HG02870 (cell line): Measurements from ENCODE around the gene PLXNA4.

Experiments
- ATAC-seq: cut with Tn5 transposase; IDR thresholded peaks from one replicate; pipeline ENCODE4 v1.9.1; 2021; ENCODE audit warnings: mild to moderate bottlenecking, moderate library complexity; ENCODE audit not compliant: unreplicated experiment

The PLXNA4 gene

DNA sequence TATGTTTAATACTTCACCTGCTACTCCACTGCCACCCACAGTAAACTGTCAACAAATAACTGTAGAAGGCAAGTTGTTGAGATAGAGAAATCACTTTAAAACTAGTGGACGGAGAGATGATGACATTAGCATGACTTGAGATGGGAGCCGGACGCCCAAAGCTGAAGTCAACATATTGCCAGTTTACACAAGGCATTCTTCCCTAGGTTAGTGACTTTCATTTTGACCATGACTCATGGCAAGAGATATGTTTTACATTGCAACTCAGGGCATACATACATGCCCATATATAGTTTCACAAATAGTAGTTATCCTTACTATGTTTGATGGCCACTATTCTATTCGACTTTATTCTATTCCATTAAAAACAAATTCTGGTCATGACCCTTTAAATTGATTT, 296.6 kb downstream of the PLXNA4 start:
- no peak for ATAC-seq

DNA sequence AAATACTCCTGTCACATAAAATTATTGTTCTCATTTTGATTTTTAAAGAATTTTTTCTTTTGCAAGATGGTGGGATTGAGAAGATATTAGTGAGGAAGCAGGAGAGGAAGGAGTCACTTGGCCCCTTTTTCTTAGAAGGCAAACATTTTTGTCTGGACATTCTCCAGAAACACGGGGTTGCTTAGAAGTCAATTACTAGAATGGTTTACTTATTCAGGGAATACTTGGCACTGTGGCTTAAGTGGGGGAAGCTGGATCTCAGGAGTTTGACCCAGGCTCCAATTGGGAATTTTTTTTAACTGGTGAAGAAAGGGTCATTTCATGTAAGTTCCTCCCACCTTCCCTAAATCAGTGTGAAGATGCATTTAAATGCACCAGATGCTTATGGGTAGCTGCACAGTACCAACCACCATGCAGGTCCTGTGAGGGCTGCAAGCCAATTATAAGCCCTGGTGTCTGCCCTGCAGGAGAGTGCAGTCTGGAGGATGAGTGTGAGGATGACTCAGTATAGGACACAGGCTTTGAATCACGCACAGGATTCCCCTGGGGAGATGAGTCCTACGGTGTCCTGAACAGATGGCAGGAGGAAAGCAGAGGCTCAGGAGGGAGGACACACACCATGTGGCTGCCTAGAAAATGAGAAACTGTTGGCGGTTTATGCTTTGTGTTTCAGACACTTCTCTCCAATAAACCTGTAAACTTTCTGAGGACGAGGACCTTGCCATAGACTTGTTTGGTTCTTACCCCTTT, 299.1 kb downstream of the PLXNA4 start:
- no peak for ATAC-seq

DNA sequence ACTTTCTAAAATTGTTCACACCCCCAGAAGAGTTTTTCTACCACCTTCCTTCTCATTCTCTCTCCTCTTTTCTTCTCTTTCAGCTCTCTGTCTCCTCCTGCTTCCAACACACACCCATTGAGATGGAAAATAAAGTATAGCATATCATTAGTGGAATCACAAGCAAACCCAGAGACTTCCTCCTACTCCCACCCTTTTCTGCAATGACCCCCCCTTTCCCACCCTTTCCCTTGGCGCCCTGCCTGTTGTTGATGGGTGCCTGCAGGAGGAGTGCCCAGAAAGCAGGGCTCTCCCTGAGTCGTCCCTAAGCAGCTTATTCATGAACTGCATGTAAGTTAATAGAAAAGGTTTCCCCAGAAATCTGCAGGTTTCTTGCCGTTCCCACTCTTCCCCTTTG, 300.0 kb downstream of the PLXNA4 start:
- no peak for ATAC-seq

DNA sequence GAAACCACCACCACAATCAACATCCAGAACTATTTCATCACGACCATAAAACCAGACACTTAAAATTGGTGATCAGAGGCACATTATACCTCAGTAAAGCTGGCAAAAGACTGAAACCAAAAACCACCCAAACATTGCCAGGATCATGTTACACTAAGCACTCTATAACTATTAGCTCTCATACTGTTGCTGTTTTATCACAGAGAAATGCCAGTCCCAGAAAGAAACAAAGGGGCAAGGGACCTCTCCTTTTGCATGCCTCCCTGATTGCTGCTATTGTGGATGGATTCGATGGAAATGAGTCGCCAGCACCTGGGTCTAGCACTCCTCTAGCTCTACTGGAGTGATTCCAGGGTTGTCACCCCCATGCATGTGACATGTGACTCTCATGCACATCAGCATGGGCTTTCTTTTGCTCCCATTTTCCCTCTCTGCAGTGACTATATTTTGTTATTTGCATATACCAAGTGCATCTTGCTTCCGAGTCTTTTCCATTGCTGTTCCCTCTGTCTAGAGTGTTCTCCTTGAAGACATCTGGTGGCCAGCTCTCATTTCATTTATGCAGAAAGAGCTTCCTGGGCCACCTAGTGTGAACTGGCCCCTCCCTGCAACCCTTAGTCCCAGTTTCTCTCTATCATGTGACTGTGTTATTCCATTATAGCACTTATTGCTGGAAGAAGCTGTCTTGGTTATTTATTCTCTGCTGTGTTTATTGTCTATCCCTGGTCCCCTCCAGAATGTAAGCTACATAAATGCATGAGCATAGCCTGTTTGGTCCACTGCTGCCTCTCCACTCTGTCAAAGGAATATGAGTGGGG, 300.6 kb downstream of the PLXNA4 start:
- ATAC-seq, result no peak

DNA sequence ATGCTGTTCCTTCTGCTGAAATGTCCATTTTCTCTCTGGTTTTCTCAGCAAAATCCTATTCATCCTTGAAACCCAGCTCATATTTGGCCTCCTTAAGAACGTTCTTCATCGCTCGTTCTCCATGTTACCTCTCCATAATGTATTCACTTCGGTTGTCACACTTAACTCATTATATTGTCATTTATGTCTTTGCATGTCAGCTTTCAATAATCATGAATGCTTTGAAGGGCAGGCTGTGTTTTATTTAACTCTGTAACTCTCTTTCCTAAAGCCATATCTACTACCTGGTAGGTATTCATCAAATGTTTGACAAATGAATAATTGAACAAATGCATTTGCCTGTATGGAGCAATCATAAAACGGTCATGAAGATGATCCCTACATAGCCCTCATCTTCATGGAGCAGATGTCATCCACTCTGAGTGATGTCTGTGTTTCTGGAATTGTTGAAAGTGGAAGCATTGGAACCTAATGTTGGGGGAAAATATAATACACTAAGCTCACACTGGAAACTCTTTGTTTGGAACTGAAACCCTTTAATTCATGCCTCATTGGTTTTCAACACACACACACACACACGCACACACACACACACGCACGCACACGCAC, 303.4 kb downstream of the PLXNA4 start:
- no peak for ATAC-seq

DNA sequence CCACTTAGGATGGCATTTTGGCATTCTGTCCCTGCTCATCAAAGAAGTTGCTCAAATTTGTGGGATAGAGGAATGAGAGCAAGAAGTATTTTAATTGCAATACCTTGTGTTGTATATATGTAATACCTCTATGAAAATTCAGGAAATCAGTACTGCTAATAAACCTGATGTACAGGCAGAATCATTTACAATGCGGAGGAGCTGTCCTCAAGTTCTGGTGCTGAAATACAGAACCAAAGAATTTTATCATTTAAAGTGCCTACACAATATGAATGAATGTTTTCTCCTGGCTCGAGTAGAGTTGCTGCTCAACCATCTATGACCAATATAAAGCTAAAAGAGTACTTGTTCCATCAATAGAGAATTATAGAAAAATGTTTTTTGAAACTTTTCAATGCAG, 305.8 kb downstream of the PLXNA4 start:
- no peak for ATAC-seq

DNA sequence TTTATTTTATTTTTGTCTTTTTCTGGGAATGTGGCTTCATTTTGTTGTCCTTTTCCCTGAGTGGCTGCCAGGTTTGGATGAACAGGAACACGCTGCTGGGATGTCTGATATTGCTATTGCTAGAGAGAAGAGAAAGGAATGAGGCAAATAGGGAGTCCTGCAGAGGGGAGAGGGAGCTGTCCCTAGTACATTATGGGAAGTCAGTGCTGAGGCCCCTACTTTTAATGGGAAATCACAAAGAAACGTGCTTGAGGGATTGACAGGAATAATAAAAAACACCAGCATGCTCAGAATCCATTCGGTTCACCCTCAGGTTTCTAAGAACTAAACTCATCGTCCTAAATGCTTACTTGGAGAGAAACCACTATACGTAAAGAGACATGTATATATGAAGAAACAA, 306.6 kb downstream of the PLXNA4 start:
- ATAC-seq, result no peak

DNA sequence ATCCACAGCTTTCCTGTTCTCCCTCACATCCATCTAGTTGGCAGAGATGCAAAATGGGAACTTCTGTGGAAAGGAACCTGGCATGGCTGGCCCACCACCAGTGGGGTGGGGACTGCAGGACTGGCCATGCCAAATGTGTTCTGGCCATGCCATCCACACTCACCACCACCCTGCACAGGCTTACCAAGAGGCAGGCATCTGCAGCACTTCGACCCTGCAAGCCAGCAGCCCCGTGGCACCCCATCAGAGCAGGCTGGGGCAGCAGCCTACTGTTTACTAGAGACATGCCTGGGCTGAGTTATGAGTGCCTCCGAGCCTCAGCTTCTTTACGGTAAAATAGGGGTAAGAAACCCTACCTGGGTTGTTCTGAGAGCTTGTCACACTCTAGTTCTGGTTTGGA, 313.1 kb downstream of the PLXNA4 start:
- ATAC-seq, result no peak

DNA sequence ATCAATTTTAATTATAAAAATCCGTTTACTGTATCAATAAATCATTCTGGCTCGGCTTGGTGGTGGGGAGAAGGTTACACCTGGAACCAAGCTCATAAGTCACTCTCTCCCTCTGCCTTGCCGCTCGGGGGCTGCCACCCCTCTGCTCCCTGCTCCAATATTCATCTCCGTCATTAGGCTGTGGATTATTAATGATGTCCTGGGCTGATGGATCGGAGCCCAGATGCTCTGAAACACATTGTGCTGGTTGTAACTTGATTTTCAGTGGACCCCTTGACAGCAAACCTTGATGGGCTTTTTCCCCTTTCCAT, 314.2 kb downstream of the PLXNA4 start:
- no peak for ATAC-seq

DNA sequence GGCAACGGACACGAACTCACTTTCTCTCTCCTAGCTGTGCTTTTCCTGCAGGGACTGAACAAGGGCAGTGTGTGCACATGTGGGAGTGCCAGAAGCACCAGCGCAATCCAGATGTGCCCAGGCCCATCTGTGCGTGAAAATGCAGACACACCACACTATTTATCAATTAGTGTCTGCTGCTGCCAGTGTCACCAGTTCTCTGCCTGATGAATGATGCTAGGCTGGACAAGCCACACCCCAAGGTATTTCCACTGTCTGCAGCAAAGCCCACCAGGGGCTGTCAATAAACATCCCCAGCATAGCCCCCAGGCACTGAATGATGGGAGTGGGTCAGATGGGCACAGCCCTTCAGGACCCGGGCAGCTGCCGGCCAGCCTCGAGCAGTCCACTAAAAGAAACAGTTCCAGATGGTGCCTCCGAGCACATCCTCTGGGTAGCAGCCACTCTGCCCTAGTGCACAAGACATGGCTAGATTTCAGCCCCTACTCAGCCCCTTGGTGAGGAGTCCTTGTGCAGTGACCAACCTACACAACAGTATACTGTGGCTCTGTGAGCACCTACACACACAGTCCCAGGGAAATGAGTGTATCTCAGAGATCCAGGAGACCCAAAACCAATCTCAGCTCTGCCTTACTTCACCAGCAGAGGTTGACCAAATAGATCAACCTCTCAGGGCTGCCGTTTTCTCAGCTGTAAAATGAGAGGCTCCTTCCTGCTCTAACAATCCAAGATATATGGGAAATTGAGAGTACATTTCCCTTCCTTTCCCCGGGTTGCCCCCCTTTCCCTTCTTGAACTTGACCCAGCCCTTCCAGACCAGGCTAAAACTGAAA, 314.7 kb downstream of the PLXNA4 start:
- ATAC-seq, result no peak

DNA sequence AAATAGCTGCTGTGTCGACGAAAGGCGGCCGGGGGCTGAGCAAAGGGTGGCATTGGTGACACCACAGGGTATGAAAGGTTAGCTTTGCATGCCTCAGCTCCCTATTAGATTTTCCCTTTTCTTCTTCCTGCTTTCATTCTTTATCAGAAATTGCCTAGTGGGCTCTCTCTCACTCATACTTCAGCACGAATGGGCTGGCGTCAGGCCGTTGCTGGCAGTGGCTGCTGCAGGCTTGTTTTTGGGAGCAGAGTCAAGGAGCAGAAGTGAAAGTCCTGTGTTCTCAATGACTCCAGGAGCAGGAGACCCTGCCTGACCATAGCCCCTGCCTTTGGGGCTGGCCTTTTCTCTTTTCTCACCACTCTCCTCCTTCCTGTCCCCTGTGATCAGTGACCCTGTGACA, 318.0 kb downstream of the PLXNA4 start:
- ATAC-seq, result no peak

DNA sequence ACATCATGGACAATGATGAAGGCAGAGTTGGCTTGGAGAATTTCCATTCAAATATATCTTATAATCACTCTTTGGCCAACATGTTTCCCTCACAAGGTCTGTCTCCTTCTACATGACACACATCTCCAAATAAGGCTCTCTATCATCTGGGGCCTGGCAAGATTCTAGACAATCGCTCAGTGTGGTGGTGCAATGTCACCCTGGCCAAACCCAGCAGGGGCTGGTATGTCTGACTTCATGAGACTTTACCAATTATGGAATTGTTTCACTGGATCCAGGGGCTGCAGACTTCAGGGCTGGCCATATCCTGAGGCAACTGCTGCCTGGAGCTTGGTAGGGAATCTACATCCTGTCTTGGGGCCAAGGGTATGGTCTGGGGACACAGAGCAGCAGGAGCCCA, 319.0 kb downstream of the PLXNA4 start:
- ATAC-seq, result no peak

DNA sequence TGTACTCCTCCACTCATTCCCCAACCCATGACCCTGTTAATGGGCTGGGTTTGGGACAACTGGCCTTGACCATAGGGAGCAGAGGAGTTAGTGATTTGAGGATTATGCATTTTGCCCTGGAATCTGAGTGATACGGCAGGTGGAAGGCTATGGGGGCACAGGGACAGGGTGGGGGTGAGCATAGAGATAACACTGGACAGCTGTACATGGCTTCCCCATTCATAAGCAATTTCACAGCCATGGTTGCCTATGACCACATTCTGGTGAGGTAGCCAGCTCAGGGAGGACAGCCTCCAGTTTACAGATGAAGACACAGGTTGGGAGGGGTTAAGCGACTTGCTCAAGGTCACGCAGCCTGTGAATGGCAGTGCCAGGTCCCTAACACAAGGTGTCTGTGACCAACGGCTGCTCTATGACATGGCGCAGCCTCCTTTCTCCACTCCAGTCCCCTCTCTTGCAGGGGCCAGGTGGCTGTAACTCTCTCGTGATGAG, 319.5 kb downstream of the PLXNA4 start:
- no peak for ATAC-seq

DNA sequence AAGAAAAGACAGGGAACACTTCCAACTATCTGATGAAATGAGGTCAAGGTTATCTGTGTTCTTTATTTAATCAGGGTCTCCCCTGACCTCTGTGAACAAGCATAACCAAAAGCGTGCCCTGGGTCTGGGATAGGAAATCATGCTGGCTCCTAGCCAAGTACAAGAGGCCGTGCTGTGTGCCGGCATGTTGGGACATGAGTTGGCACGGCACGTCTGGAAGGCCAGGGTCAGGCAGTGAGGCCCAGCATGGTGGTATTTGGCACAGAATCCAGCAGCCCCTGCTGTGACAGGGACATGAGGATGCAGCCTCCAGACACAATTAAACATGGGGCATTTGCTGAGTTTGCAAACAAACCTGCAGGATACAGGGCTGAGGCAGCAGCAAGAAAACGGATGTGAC, 320.4 kb downstream of the PLXNA4 start:
- no peak for ATAC-seq

DNA sequence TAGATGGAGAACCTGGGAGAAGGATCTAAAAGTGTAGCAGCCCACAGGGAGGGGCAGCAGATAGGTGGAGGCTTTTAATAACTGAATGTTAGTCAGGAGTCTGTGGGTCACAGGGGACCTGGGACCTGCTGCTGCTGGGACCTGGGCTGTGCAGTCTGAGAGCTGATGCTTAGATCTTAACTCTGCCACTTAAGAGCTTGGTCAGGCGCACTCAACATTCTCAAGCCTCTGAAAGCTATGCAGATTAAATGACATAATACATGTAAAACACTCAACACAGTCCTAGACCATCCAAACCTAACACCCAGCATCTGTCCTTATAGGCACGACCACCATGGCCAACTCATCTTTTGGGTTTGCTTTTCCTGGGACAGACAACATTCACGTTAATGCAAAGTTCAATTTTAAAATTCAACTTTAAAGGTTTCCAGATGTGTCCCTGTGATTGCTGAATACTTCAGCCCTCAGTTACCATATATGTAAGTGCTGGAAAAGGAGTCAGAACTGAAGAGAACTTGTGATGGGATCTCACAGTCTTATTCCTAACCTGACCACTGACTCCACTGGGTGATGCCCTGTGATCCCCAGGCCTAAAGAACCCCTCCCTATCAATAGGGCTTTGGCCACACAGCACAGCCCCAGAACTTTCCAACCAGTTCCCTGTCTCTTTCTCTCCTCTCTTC, 321.0 kb downstream of the PLXNA4 start:
- ATAC-seq, result no peak

DNA sequence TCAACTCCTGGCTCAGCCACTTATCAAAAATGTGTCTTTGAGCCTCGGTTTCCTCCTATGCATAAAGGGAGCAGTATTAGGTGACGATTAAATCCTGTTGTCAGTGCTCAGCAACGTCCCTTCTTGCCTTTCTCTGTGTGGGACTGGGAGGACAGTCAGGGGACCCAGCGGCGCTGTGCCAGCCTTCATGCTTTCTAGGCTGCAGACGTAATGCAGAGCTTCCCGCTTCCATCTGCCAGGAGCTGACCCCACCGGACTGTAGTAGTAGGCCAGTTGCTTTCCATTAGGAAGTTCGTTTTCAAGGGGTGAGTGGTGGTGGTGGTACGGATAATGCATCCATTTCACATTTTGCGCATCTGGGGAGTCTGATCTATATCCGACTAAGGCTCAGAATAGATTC, 321.8 kb downstream of the PLXNA4 start:
- ATAC-seq, result no peak

DNA sequence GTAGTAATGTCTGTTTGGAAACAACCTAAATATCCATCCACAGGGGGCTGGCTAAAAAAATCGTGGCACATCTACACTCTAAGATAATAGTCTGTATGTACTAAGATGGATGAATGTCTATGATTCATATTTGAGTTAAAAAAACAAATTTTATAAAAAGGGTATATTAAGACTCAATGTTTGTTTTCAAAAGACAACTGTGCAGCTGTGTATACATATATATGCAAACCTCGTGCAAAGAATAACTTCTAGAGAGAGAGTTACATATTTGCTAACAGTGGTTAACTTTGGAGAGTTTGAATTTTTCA, 323.5 kb downstream of the PLXNA4 start:
- ATAC-seq, result no peak

DNA sequence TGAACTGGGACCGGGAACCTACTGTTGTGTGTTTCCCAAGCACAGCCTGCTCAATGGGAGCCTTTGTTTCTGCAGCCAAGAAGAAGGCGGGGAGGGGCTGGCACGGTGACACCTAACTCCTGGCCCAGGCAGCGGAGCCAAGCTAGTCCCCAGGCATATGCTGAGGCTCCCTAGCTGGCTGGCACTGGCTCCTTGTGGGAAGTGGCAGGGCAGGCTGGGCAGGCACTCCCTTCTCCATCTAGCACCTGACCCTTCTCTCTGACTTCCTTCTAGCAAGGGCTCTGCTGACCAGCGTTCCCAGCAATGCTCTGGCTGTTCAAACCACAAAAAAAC, 325.0 kb downstream of the PLXNA4 start:
- ATAC-seq, result no peak

DNA sequence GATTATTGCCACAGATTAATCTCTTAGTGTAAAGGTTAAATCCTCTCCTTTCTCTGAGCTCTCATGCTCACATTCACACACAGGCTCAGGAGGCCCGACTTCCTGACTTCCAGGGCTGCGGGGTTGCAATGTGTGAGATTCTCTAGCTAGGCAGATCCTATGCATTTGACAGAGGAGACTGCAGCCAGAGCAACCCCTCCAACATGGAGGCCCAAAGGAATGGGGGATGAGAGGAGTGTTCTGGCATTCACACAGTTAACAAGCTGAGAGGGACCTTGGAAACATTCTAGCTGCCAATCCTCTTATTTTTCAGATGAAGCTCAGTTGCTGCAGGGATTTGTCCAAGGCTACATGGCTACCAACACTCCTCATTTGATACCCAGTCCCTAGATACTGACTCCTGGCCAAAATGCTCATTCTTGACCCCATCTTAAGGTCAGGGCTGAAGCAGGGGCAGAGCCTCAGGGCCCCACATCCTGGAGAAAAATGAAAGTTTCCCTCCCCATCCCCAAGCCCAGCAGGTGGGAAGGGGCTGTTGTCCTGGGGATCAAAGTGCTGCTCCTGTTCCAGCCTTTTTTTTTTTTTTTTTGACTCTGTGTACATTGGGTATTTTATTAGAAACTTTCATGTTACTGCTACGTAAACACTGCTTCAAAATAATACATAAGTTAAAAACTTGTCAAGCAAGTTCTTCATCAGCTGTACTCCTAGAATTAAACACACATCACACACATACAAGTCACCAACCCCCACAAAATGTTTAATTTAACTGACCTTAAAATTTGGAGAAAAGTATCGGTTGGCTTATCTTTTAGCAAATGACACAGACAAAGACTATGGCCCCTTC, 325.6 kb downstream of the PLXNA4 start:
- no peak for ATAC-seq
